Psoas muscle (tissue), 8 donors: ENCODE data around the gene C22orf39. TPM values are rescaled to one million over a fixed set of nuclear protein-coding genes. Genes with fewer than 3 reads are reported as not detected.

Experiments used
- ATAC-seq, 4 donors: fragments of 200-7000 bp; cut with Tn5 transposase; one replicate each; pipeline ENCODE4 v1.9.1; 2020; ENCODE audit warnings: moderate library complexity in 3 of 4, mild to moderate bottlenecking in 2 of 4
- DNase-seq, 2 donors: peaks; one replicate each; pipeline ENCODE4 v3.0.0-alpha.2; 2020
- H3K27ac ChIP-seq: fragments of 200-600 bp; one replicate; pipeline ENCODE4 v1.8.0; 2022
- H3K27me3 ChIP-seq, 3 donors: fragments of 200-600 bp in 1 of 3; one replicate each; pipeline versions ENCODE4 v1.6.1 to v1.8.0; 2013 to 2022; ENCODE audit warnings: low read length in 2 of 3, mild to moderate bottlenecking in 2 of 3, moderate library complexity in 1 of 3; ENCODE audit not compliant: insufficient read depth in 3 of 3
- H3K36me3 ChIP-seq, 2 donors: fragments of 200-600 bp in 1 of 2; one replicate each; pipeline versions ENCODE4 v1.6.1 to v1.8.0; 2013 to 2022; ENCODE audit warnings: low read depth in 1 of 2, mild to moderate bottlenecking in 1 of 2, moderate library complexity in 1 of 2; ENCODE audit not compliant: insufficient read depth in 1 of 2
- H3K4me1 ChIP-seq: fragments of 200-600 bp; one replicate; pipeline ENCODE4 v1.8.0; 2022
- H3K4me3 ChIP-seq: fragments of 200-600 bp; one replicate; pipeline ENCODE4 v1.8.0; 2022; ENCODE audit warnings: mild to moderate bottlenecking
- H3K9me3 ChIP-seq: fragments of 200-600 bp; one replicate; pipeline ENCODE4 v1.8.0; 2022
- CTCF ChIP-seq: fragments of 200-600 bp; IDR thresholded peaks from one replicate; pipeline ENCODE4 v1.8.0; 2022; ENCODE audit warnings: antibody characterized with exemption
- WGBS, 3 donors: extraction: QIAGEN DNeasy Blood & Tissue Kit; methylation state at CpG; one replicate each; pipeline versions ENCODE4 v1.1.6 to v1.1.7; 2013; 5-methylcytosine and 5-hydroxymethylcytosine counted together
- intact Hi-C, 2 donors: fragments of 100-400 bp; cut with DNase I; formaldehyde crosslinking; loops; one replicate each; pipeline versions ENCODE4 v1.11.0 to v1.14.2; 2022
- polyA plus RNA-seq, 3 donors: library from polyadenylated mRNA; stranded (reverse); fragments of 200-250 nt; gene quantifications; one replicate each; pipeline ENCODE4 v1.2.3, GENCODE V29; 2013
- total RNA-seq, 4 donors: library from RNA; stranded (reverse); fragmentation: NEBNext Ultra II Directional in 2 of 4; extraction: Animal tissue kit (Norgen Biotek cat#: 25700) in 2 of 4; gene quantifications; one replicate each; pipeline versions ENCODE4 v1.2.1 to v1.2.4, GENCODE V29; 2021 to 2023
- donor health status: healthy with polysubstance abuse.
- donor health status: DM: no; HTN: no; CAD: no; lungs with moderate emphysema.
- donor health status: Bipolar disorder and iron deficiency.
- donor health status: healthy.
- donor health status: DM: yes; HTN: yes; CAD: no.
- donor health status: DM: no; HTN: no; CAD: no.
- donor health status: DM: no; HTN: no; CAD: no.
- donor health status: DM: yes; HTN: yes; CAD: no.

C22orf39 gene
- total and polyA plus RNA-seq, 7 donors = 60.9 to 104 (median 88.7) TPM

GRCh38 chr22:19494676-19495173 lies 47.2 kb upstream of the C22orf39 start:
- no peak for DNase-seq
- TF ChIP-seq CTCF = no peak
- WGBS, 3 donors = 91 to 96% (median 95%) methylated on average over 6 of the region's 6 CpGs
- H3K9me3 ChIP-seq = no peaks in the 10 kb centered on the region
- no peaks in the 10 kb centered on the region for H3K4me1 ChIP-seq
- no peaks in the 10 kb centered on the region for H3K36me3 ChIP-seq
- no peak overlapping the region for H3K27ac ChIP-seq
- no peaks in the 10 kb centered on the region for H3K27me3 ChIP-seq
- H3K4me3 ChIP-seq = no peak overlapping the region
- intact Hi-C loops = loop anchor here in 1 of 2 donors (5.0 kb wide), 1 partner anchor 138 kb away; no protein-coding TSS in a partner anchor
- ATAC-seq = no peak

GRCh38 chr22:19494001-19494560 lies 46.6 kb upstream of the C22orf39 start:
- Histone ChIP-seq H3K27ac (no peak overlapping the region), H3K36me3 (no peaks in the 10 kb centered on the region), H3K9me3 (no peaks in the 10 kb centered on the region), H3K4me3 (no peak overlapping the region), H3K27me3 (no peaks in the 10 kb centered on the region), H3K4me1 (no peaks in the 10 kb centered on the region)
- no peak for TF ChIP-seq CTCF
- DNase-seq (no peak), ATAC-seq (no peak)
- intact Hi-C loops = no loop called here
- 95 to 98% (median 95%) methylated on average over 8 of the region's 8 CpGs for WGBS, 3 donors

- Histone ChIP-seq H3K4me3 (no peak overlapping the region), H3K36me3 (no peaks in the 10 kb centered on the region), H3K27me3 (no peaks in the 10 kb centered on the region), H3K27ac (no peak overlapping the region), H3K9me3 (no peaks in the 10 kb centered on the region), H3K4me1 (no peaks in the 10 kb centered on the region)
- no peak for ATAC-seq
- TF ChIP-seq CTCF = no peak
- 86 to 90% (median 88%) methylated on average over 6 of the region's 6 CpGs for WGBS, 3 donors
- no peak for DNase-seq
- intact Hi-C loops = no loop called here
Observed at GRCh38 chr22:19492504-19493174, 45.1 kb upstream of the C22orf39 start.

GRCh38 chr22:19490628-19491230 lies 43.2 kb upstream of the C22orf39 start:
- no peaks in the 10 kb centered on the region for H3K9me3 ChIP-seq
- no peaks in the 10 kb centered on the region for H3K36me3 ChIP-seq
- no peaks in the 10 kb centered on the region for H3K4me1 ChIP-seq
- ATAC-seq = no peak
- 94 to 98% (median 94%) methylated on average over 5 of the region's 5 CpGs for WGBS, 3 donors
- H3K27me3 ChIP-seq = no peaks in the 10 kb centered on the region
- intact Hi-C loops = no loop called here
- no peak overlapping the region for H3K4me3 ChIP-seq
- H3K27ac ChIP-seq = no peak overlapping the region
- DNase-seq = no peak
- no peak for TF ChIP-seq CTCF
